ENCODE data around the gene JAZF1. TPM values are rescaled to one million over a fixed set of nuclear protein-coding genes. Genes with fewer than 3 reads are reported as not detected.

The JAZF1 gene
- total RNA-seq, 4 donors from 2014 or later, result 12.7 to 19.2 (median 14.7) TPM

GRCh38 chr7:27965650-27966049, 214.9 kb downstream of the JAZF1 start:
- H3K27me3 ChIP-seq, result no peaks in the 10 kb centered on the region
- no peaks in the 10 kb centered on the region for H3K9me3 ChIP-seq
- H3K4me1 ChIP-seq, result peaks cover 0 to 6% of the 10 kb centered on the region in 2 donors
- H3K4me3 ChIP-seq (replicated peaks in 1 of 3), result no peak overlapping the region
- intact Hi-C loops (cut with DNase I), result no loop called here
- DNase-seq, result no peak
- WGBS, 2 donors, result 85 to 87% methylated on average over 2 of the region's 2 CpGs
- no peak overlapping the region for H3K27ac ChIP-seq
- TF ChIP-seq CTCF (IDR thresholded peaks at IDR 0.05) (no peak), POLR2A (IDR thresholded peaks at IDR 0.05) (no peak)
- H3K36me3 ChIP-seq, result no peaks in the 10 kb centered on the region

GRCh38 chr7:27964820-27965219, 215.8 kb downstream of the JAZF1 start:
- no peak for DNase-seq
- no peaks in the 10 kb centered on the region for H3K9me3 ChIP-seq
- WGBS, 2 donors, result 96 to 98% methylated on average over 3 of the region's 3 CpGs
- intact Hi-C loops (cut with DNase I), result no loop called here
- no peaks in the 10 kb centered on the region for H3K27me3 ChIP-seq
- no peak overlapping the region for H3K4me3 ChIP-seq (replicated peaks in 1 of 3)
- no peak overlapping the region for H3K27ac ChIP-seq
- no peaks in the 10 kb centered on the region for H3K36me3 ChIP-seq
- TF ChIP-seq POLR2A (IDR thresholded peaks at IDR 0.05) (no peak), CTCF (IDR thresholded peaks at IDR 0.05) (no peak)
- H3K4me1 ChIP-seq, result peaks cover 0 to 6% of the 10 kb centered on the region in 2 donors

GRCh38 chr7:27963056-27963455, 217.5 kb downstream of the JAZF1 start:
- H3K4me1 ChIP-seq, result peaks cover 0 to 6% of the 10 kb centered on the region in 2 donors
- no peak overlapping the region for H3K27ac ChIP-seq
- H3K36me3 ChIP-seq, result no peaks in the 10 kb centered on the region
- 97 to 98% methylated on average over 1 of the region's 1 CpG for WGBS, 2 donors
- intact Hi-C loops (cut with DNase I), result no loop called here
- DNase-seq, result no peak
- H3K27me3 ChIP-seq, result no peaks in the 10 kb centered on the region
- H3K4me3 ChIP-seq (replicated peaks in 1 of 3), result no peak overlapping the region
- no peaks in the 10 kb centered on the region for H3K9me3 ChIP-seq
- TF ChIP-seq POLR2A (IDR thresholded peaks at IDR 0.05) (no peak), CTCF (IDR thresholded peaks at IDR 0.05) (no peak)

- peaks cover 0 to 6% of the 10 kb centered on the region in 2 donors for H3K4me1 ChIP-seq
- intact Hi-C loops (cut with DNase I), result no loop called here
- H3K27me3 ChIP-seq, result no peaks in the 10 kb centered on the region
- H3K27ac ChIP-seq, result no peak overlapping the region
- TF ChIP-seq POLR2A (IDR thresholded peaks at IDR 0.05), result no peak
- no peaks in the 10 kb centered on the region for H3K9me3 ChIP-seq
- no peak for DNase-seq
- H3K36me3 ChIP-seq, result no peaks in the 10 kb centered on the region
- H3K4me3 ChIP-seq (replicated peaks in 1 of 3), result no peak overlapping the region
Measured at GRCh38 chr7:27962273-27962672, 218.3 kb downstream of the JAZF1 start.

- H3K36me3 ChIP-seq, result no peaks in the 10 kb centered on the region
- 92 to 96% methylated on average over 5 of the region's 5 CpGs for WGBS, 2 donors
- H3K27ac ChIP-seq, result no peak overlapping the region
- no peaks in the 10 kb centered on the region for H3K9me3 ChIP-seq
- DNase-seq, result no peak
- intact Hi-C loops (cut with DNase I), result no loop called here
- peaks cover 0 to 6% of the 10 kb centered on the region in 2 donors for H3K4me1 ChIP-seq
- no peak overlapping the region for H3K4me3 ChIP-seq (replicated peaks in 1 of 3)
- TF ChIP-seq POLR2A (IDR thresholded peaks at IDR 0.05), result no peak
- no peak for TF ChIP-seq CTCF (IDR thresholded peaks at IDR 0.05)
- no peaks in the 10 kb centered on the region for H3K27me3 ChIP-seq
Measured at GRCh38 chr7:27961255-27961654, 219.3 kb downstream of the JAZF1 start.

GRCh38 chr7:27960415-27960814, 220.2 kb downstream of the JAZF1 start:
- DNase-seq, result no peak
- H3K27ac ChIP-seq, result no peak overlapping the region

More at GRCh38 chr7:27960415-27960814, 220.2 kb downstream of the JAZF1 start:
- intact Hi-C loops (cut with DNase I), result no loop called here
- H3K4me1 ChIP-seq, result peaks cover 0 to 6% of the 10 kb centered on the region in 2 donors
- no peaks in the 10 kb centered on the region for H3K9me3 ChIP-seq
- no peaks in the 10 kb centered on the region for H3K36me3 ChIP-seq
- no peaks in the 10 kb centered on the region for H3K27me3 ChIP-seq
- no peak overlapping the region for H3K4me3 ChIP-seq (replicated peaks in 1 of 3)
- TF ChIP-seq CTCF (IDR thresholded peaks at IDR 0.05) (no peak), POLR2A (IDR thresholded peaks at IDR 0.05) (no peak)
- WGBS, 2 donors, result 96 to 100% methylated on average over 1 of the region's 1 CpG
